Measurements from ENCODE around the gene PDCD4. TPM values are rescaled to one million over a fixed set of nuclear protein-coding genes. Genes with fewer than 3 reads are reported as not detected.
A peak's percentile ranks its signal among the peaks of the same experiment; 100 is the strongest.

PDCD4 gene
- total RNA-seq, 2 experiments from 2014 or later = 236 to 237 TPM

GRCh38 chr10:110885932-110886674 lies 14.4 kb downstream of the PDCD4 start:
- Mint-ChIP-seq H3K36me3 (peaks cover 46% of the 10 kb centered on the region), H3K4me3 (no peak overlapping the region), H3K27me3 (no peaks in the 10 kb centered on the region), H3K4me1 (peaks cover 31% of the 10 kb centered on the region), H3K9me3 (no peaks in the 10 kb centered on the region), H3K27ac (no peak overlapping the region)
- POLR2A ChIA-PET = no interaction called here
- ATAC-seq (ENCODE audit: low read depth) (no peak), DNase-seq (no peak)

- H3K27me3 Mint-ChIP-seq = no peaks in the 10 kb centered on the region
- H3K4me3 Mint-ChIP-seq = no peak overlapping the region
- H3K4me1 Mint-ChIP-seq = peaks cover 26% of the 10 kb centered on the region
- ATAC-seq (ENCODE audit: low read depth) (no peak), DNase-seq (no peak)
- POLR2A ChIA-PET = no interaction called here
- H3K9me3 Mint-ChIP-seq = no peaks in the 10 kb centered on the region
- H3K36me3 Mint-ChIP-seq = peaks cover 39% of the 10 kb centered on the region
- no peak overlapping the region for H3K27ac Mint-ChIP-seq
Observed at GRCh38 chr10:110887560-110887959, 15.8 kb downstream of the PDCD4 start.

- Mint-ChIP-seq H3K27ac (no peak overlapping the region), H3K4me3 (no peak overlapping the region), H3K27me3 (no peaks in the 10 kb centered on the region), H3K36me3 (peaks cover 31% of the 10 kb centered on the region), H3K9me3 (no peaks in the 10 kb centered on the region), H3K4me1 (peaks cover 12% of the 10 kb centered on the region)
- POLR2A ChIA-PET = interaction anchor here (1.4 kb wide), 1 partner anchor 25 kb away, joined by 3 read pairs; no protein-coding TSS in a partner anchor
- ATAC-seq (ENCODE audit: low read depth) (no peak), DNase-seq (no peak)
Observed at GRCh38 chr10:110892602-110893288, 21.0 kb downstream of the PDCD4 start.

- Mint-ChIP-seq H3K9me3 (no peaks in the 10 kb centered on the region), H3K4me3 (no peak overlapping the region), H3K27ac (no peak overlapping the region), H3K27me3 (no peaks in the 10 kb centered on the region), H3K36me3 (peaks cover 33% of the 10 kb centered on the region), H3K4me1 (peaks cover 12% of the 10 kb centered on the region)
- ATAC-seq (ENCODE audit: low read depth) (peak; percentile 81), DNase-seq (no peak)
- POLR2A ChIA-PET = interaction anchor here (0.7 to 2.0 kb wide), 3 partner anchors 24 to 90 kb away, joined by 3 to 7 read pairs (median 3); no protein-coding TSS in a partner anchor
Observed at GRCh38 chr10:110893559-110894179, 21.9 kb downstream of the PDCD4 start.

GRCh38 chr10:110897184-110897583 lies 25.5 kb downstream of the PDCD4 start:
- no peak for DNase-seq
- ATAC-seq (ENCODE audit: low read depth) = no peak
- H3K36me3 Mint-ChIP-seq = peaks cover 40% of the 10 kb centered on the region
- no peak overlapping the region for H3K4me3 Mint-ChIP-seq
- no peaks in the 10 kb centered on the region for H3K27me3 Mint-ChIP-seq
- POLR2A ChIA-PET = no interaction called here
- H3K4me1 Mint-ChIP-seq = peaks cover 16% of the 10 kb centered on the region
- H3K9me3 Mint-ChIP-seq = no peaks in the 10 kb centered on the region
- H3K27ac Mint-ChIP-seq = no peak overlapping the region

- ATAC-seq (ENCODE audit: low read depth) = no peak
- no peak for DNase-seq
- Mint-ChIP-seq H3K27me3 (no peaks in the 10 kb centered on the region), H3K4me1 (peaks cover 24% of the 10 kb centered on the region), H3K4me3 (no peak overlapping the region), H3K27ac (no peak overlapping the region), H3K36me3 (peaks cover 50% of the 10 kb centered on the region), H3K9me3 (no peaks in the 10 kb centered on the region)
- POLR2A ChIA-PET = no interaction called here
Observed at GRCh38 chr10:110898391-110898790, 26.7 kb downstream of the PDCD4 start.

GRCh38 chr10:110900983-110901382 lies 29.3 kb downstream of the PDCD4 start:
- H3K9me3 Mint-ChIP-seq = no peaks in the 10 kb centered on the region
- peaks cover 52% of the 10 kb centered on the region for H3K36me3 Mint-ChIP-seq
- no peak overlapping the region for H3K27ac Mint-ChIP-seq
- H3K27me3 Mint-ChIP-seq = peaks cover 2% of the 10 kb centered on the region
- POLR2A ChIA-PET = interaction anchor here (0.8 to 1.1 kb wide), 2 partner anchors 17 to 18 kb away, joined by 3 read pairs; partner anchors contain the start of genes BBIP1 and SHOC2
- no peak overlapping the region for H3K4me3 Mint-ChIP-seq
- H3K4me1 Mint-ChIP-seq = peaks cover 21% of the 10 kb centered on the region
- DNase-seq = no peak
- ATAC-seq (ENCODE audit: low read depth) = no peak

GRCh38 chr10:110901954-110902819 lies 30.5 kb downstream of the PDCD4 start:
- no peak for DNase-seq
- H3K4me1 Mint-ChIP-seq = peaks cover 18% of the 10 kb centered on the region

GRCh38 chr10:110903280-110904278 lies 31.9 kb downstream of the PDCD4 start:
- Mint-ChIP-seq H3K27ac (peak overlapping the region; percentile 32), H3K4me1 (peaks cover 18% of the 10 kb centered on the region), H3K27me3 (peaks cover 2% of the 10 kb centered on the region), H3K36me3 (peaks cover 46% of the 10 kb centered on the region), H3K4me3 (no peak overlapping the region), H3K9me3 (no peaks in the 10 kb centered on the region)
- ATAC-seq (ENCODE audit: low read depth) = no peak
- POLR2A ChIA-PET = interaction anchor here (1.9 kb wide), 1 partner anchor 15 kb away, joined by 8 read pairs; the partner anchor contains the start of genes BBIP1 and SHOC2
- no peak for DNase-seq

More at GRCh38 chr10:110901954-110902819, 30.5 kb downstream of the PDCD4 start:
- no peaks in the 10 kb centered on the region for H3K9me3 Mint-ChIP-seq
- POLR2A ChIA-PET = interaction anchor here (1.9 kb wide), 1 partner anchor 17 kb away, joined by 8 read pairs; the partner anchor contains the start of genes BBIP1 and SHOC2
- no peak overlapping the region for H3K4me3 Mint-ChIP-seq
- ATAC-seq (ENCODE audit: low read depth) = peak; percentile 30
- H3K27me3 Mint-ChIP-seq = peaks cover 2% of the 10 kb centered on the region
- no peak overlapping the region for H3K27ac Mint-ChIP-seq
- peaks cover 48% of the 10 kb centered on the region for H3K36me3 Mint-ChIP-seq

GRCh38 chr10:110910138-110910537 lies 38.4 kb downstream of the PDCD4 start:
- H3K27ac Mint-ChIP-seq = no peak overlapping the region
- H3K27me3 Mint-ChIP-seq = peaks cover 2% of the 10 kb centered on the region
- ATAC-seq (ENCODE audit: low read depth) (no peak), DNase-seq (no peak)
- POLR2A ChIA-PET = interaction anchor here (0.6 to 1.3 kb wide), 2 partner anchors 8 to 66 kb away, joined by 3 read pairs; no protein-coding TSS in a partner anchor
- no peak overlapping the region for H3K4me3 Mint-ChIP-seq
- no peaks in the 10 kb centered on the region for H3K9me3 Mint-ChIP-seq
- peaks cover 13% of the 10 kb centered on the region for H3K36me3 Mint-ChIP-seq
- peaks cover 4% of the 10 kb centered on the region for H3K4me1 Mint-ChIP-seq

GRCh38 chr10:110912374-110912773 lies 40.6 kb downstream of the PDCD4 start:
- no peak overlapping the region for H3K27ac Mint-ChIP-seq
- H3K27me3 Mint-ChIP-seq = no peaks in the 10 kb centered on the region
- H3K4me1 Mint-ChIP-seq = peaks cover 8% of the 10 kb centered on the region
- POLR2A ChIA-PET = no interaction called here
- ATAC-seq (ENCODE audit: low read depth) (no peak), DNase-seq (no peak)
- no peak overlapping the region for H3K4me3 Mint-ChIP-seq
- H3K36me3 Mint-ChIP-seq = peaks cover 13% of the 10 kb centered on the region
- no peaks in the 10 kb centered on the region for H3K9me3 Mint-ChIP-seq

- no peak for DNase-seq
- Mint-ChIP-seq H3K4me1 (peaks cover 14% of the 10 kb centered on the region), H3K4me3 (no peak overlapping the region), H3K27me3 (no peaks in the 10 kb centered on the region), H3K27ac (no peak overlapping the region), H3K36me3 (peaks cover 10% of the 10 kb centered on the region), H3K9me3 (no peaks in the 10 kb centered on the region)
- ATAC-seq (ENCODE audit: low read depth) = no peak
- POLR2A ChIA-PET = no interaction called here
Observed at GRCh38 chr10:110914431-110914830, 42.7 kb downstream of the PDCD4 start.
